ENCODE measurements around the gene MAL.
"Not testable (repeated sequence)": the region's sequence is repeated elsewhere in the genome, so short reads cannot be mapped to it uniquely, and the experiment has no call there.

MAL gene

DNA sequence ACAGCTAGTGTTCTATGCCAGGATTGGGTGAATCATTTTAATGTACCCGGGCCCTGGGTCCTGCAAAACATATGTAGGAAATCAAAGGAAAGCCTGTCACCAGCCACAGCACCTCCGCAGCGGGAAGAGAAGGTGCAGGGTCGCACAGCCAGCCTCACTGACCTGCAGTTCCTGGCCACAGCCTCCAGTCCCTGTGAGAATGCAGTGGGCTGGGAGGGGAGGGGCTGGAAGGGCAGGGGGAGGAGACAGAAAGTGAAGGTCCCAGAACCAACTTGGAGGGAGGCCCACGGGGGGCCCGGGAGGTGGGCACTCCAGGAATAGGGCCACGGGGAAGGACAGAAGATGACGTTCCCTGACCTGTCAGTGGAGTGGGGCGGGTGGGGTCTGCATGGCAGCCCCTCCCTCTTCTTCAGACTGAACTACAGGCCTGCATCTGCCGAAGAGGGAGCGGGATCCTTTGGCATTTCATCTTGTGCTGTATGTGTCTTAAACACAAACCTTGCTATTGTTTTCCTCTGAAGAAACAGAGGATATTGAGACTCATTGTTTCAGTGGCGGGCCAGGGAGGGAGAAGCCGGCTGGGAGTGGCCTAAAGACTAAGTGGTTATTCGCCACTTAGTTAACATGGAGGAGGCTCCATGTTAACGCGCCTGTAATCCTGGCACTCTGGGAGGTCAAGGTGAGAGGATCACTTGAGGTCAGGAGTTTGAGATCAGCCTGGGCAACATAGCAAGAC, 7.5 kb downstream of the MAL start:
- no peak for DNase-seq (ENCODE audit: low read depth in 2 of 2)

DNA sequence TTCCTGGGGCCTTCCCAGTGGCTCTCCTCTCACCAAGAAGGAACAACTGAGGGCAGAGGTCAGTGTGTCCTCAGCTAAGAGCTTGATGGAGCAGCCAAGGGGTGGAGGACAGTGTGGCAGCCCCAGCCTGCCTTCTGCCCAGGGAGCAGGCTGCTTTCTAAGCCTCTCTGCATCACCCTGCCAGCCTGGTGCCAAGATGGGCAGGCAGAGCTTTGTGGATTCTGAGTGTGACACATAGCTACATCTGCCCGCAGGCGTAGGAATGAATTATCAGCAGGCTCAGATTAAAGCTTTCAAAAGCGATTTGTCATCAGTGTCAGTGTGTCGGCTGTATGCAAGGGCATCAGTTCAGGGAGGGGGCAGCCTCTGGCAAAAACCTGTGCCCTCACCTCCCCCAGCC, 8.7 kb downstream of the MAL start:
- DNase-seq (ENCODE audit: low read depth in 2 of 2) = no peak

DNA sequence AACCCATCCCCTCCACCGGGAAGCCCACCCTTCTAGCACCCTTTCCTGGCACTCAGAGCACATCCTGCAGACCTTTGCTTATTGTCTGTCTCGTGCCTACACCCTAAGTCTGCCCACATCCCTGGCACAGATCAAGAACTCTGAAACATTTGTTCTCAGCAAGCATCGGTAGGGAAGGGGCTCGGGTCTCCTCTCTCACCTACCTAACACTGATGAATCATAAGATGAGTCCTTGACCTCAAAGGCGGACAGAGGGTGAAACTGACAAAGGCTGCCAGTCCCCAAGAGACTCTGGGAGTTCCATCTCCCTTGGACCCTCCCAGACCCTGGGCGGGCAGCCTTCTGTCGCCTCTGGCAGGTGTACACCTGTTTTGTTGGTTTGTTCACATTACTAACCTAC, 9.3 kb downstream of the MAL start:
- no peak for DNase-seq (ENCODE audit: low read depth in 2 of 2)

GRCh38 chr2:95036596-95037383, 11.3 kb downstream of the MAL start:
- no peak for DNase-seq (ENCODE audit: low read depth in 2 of 2)

DNA sequence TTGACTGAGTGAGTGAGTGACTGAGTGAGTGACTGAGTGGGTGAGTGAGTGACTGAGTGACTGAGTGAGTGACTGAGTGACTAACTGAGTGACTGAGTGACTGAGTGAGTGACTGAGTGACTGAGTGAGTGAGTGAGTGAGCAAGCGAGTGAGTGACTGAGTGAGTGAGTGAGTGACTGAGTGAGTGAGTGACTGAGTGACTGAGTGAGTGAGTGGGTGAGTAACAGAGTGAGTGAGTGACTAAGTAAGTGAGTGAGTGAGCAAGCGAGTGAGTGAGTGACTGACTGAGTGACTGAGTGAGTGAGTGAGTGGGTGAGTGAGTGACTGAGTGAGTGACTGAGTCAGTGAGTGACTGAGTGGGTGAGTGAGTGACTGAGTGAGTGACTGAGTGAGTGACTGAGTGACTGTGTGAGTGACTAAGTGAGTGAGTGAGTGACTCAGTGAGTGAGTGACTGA, 11.9 kb downstream of the MAL start:
- no peak for DNase-seq (ENCODE audit: low read depth in 2 of 2)

DNA sequence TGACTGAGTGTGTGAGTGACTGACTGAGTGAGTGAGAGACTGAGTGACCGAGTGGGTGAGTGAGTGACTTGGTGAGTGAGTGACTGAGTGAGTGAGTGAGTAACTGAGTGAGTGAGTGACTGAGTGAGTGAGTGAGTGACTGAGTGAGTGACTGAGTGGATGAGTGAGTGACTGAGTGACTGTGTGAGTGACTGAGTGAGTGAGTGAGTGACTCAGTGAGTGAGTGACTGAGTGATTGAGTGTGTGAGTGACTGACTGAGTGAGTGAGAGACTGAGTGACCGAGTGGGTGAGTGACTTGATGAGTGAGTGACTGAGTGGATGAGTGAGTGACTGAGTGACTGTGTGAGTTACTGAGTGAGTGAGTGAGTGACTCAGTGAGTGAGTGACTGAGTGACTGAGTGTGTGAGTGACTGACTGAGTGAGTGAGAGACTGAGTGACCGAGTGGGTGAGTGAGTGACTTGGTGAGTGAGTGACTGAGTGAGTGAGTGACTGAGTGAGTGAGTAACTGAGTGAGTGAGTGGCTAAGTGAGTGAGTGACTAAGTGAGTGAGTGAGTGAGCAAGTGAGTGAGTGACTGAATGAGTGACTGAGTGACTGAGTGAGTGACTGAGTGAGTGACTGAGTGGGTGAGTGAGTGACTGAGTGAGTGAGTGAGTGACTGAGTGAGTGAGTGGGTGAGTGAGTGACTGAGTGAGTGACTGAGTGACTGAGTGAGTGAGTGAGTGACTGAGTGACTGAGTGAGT, 12.5 kb downstream of the MAL start:
- not testable (repeated sequence) for DNase-seq (ENCODE audit: low read depth in 2 of 2)

GRCh38 chr2:95038635-95039298, 13.3 kb downstream of the MAL start:
- DNase-seq (ENCODE audit: low read depth in 2 of 2) = no peak

GRCh38 chr2:95039363-95039762, 13.9 kb downstream of the MAL start:
- DNase-seq (ENCODE audit: low read depth in 2 of 2) = no peak

DNA sequence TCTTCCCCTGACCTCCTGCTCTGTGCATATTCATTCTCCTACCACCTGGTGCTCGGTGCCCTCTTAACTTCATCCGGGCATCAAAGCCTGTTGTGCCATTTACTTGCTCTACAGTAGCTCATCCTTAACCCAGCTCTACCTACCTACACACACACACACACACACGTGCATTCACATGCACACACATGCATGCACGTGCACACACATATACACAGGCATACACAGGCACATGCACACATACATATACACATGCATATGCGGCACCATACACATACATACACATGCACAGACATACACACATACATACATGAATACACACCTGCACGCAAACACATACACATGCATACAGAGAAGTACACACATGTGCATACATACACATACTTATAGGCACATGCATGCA, 14.5 kb downstream of the MAL start:
- no peak for DNase-seq (ENCODE audit: low read depth in 2 of 2)

GRCh38 chr2:95040426-95040825, 14.9 kb downstream of the MAL start:
- DNase-seq (ENCODE audit: low read depth in 2 of 2) = no peak

- DNase-seq (ENCODE audit: low read depth in 2 of 2) = no peak
These were observed 15.7 kb downstream of the MAL start for GRCh38 chr2:95041060-95041823.

DNA sequence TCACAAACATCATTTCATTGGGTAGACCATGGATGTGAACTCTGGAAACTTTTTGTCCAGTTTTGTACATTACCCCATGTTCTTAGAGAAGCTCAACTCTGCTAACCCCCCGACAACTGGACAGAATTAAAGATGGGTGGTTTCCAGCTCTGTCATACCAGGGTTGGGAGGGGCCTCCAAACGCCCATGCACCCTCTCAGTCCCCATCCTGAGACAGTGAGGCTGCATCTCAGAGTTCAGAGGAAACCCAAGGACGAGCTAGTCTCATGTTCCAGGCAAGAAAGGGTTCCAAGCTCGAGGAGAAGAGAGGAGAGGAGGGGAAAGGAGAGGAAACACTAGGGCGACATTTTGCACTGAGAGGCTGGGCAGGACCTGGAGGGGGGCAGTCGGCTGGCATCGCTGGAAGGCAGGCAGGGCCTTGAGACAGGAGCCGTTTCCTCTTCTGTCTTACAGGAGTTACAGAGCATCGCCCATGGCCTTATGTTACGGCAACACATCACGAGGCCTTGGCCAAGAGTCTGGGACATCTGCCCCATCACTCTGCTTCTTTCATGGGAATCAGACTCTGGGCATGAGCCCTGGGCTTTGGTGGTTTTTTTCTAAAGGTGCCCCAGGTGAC, 16.4 kb downstream of the MAL start:
- no peak for DNase-seq (ENCODE audit: low read depth in 2 of 2)

DNA sequence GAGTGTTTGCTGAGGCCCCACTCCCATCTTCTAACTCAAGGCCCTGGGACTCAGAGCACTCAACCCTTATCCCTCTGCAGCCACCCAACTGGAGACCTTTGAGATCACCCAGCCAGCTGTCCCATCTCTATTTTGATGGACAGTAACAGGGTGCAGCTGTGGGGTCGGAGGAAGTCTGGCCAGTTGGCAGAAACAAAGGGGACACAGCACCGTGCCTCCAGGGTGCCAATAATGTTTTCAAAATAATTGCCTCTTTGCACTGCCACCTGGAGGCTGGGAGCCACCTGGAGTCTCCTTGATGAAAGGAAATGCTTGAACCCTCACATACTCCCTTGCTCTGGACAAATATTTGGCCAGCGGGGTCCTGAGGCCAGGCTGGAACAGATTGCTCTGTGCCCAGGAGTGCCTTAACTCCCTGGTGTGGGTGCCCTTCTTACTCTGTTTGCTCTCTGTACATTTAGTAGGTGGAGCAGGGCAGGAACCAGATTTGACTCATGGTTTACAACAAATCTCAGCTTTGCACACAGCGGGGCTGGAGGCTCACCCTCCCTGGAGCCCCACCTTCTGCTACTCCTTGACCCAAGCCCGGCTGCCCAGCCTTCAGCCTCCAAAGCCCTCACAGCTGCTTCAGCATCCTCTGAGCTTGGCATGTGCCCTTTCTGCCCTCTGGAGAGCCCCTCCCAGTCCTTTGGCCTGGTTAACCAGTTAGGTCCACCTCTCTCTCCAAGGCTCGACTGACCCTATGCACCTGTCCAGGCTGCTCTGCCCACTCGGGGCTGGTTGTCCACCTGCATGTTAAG, 17.2 kb downstream of the MAL start:
- no peak for DNase-seq (ENCODE audit: low read depth in 2 of 2)

GRCh38 chr2:95043300-95044093, 18.0 kb downstream of the MAL start:
- DNase-seq (ENCODE audit: low read depth in 2 of 2) = no peak

GRCh38 chr2:95044601-95045000, 19.1 kb downstream of the MAL start:
- DNase-seq (ENCODE audit: low read depth in 2 of 2) = no peak

DNA sequence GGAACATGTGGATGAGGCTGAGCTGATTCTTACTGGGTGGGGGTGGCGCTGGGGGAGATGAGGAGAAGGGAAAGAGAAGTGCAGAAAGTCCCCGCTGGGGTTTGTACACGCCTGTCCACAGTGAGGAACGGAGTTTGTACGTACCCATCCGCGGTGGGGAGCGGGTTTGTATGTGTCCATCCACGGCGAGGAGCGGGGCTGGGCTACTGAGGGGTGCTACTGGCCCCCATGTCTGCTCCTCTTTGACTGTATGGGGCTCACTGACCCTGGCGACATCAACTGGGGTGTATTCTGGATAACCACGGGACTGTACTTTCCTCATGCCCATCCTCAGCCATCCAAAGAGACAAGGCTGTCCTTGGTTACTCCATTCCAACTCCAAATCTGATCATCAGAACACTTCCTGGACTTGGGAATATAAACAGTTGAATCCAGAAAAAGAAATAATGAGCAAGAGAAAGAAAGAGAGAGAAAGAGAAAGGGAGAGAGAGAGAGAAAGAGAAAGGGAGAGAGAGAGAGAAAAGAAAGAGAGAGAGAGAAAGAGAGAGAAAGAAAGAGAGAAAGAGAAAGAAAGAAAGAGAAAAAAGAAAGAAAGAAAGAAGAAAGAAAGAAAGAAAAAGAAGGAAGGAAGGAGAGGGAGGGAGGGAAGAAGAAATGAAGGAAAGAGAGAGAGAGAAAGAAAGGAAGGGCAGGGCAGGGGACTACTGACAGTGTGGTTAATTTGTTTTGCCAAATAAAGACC, 21.0 kb downstream of the MAL start:
- no peak for DNase-seq (ENCODE audit: low read depth in 2 of 2)

DNA sequence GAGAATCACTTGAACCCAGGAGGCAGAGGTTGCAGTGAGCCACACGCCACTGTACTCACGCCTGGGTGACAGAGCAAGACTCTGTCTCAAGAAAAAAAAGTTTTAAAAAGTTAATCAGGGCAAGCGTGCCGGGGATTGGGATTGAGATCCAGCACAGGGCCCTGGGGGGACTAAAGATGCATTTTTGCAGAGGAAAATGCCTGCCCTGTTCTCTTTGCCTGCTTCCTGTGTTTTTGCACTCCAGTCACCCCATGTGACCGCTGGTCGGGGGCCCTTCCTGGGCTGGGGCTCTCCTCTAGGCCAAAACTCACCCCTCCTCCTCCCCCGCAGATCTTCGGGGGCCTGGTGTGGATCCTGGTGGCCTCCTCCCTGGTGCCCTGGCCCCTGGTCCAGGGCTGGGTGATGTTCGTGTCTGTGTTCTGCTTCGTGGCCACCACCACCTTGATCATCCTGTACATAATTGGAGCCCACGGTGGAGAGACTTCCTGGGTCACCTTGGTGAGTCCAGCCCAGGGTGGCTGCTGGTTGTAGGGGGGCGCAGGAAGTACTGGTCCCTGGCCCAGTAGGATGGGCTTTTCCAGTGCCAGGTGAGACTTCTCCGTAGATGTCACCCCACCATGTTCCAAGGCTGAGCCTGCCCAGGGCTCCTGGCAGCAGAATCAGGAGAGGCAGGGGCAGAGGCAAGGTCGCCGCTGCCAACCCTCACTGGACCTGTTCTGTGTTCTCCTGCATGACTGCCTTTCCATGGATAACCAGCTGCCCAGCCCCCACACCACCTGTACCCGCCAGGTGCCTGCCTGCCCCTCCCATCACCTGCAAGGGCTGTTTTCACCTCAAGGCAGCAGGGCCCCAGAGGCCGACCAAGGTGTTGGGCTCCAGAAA, 22.4 kb downstream of the MAL start:
- DNase-seq (ENCODE audit: low read depth in 2 of 2) = no peak
